B cell (primary cell): ENCODE measurements around the gene NBEAL2. TPM values are rescaled to one million over a fixed set of nuclear protein-coding genes. Genes with fewer than 3 reads are reported as not detected.

Experiments
- ATAC-seq: fragments of 200-7000 bp; cut with Tn5 transposase; one replicate; pipeline ENCODE4 v1.10.0; 2021; ENCODE audit warnings: low read depth, mild to moderate bottlenecking, moderate number of reproducible peaks, moderate library complexity
- CTCF ChIA-PET: fragments of 350-600 bp; sonication (Branson Sonifier 250); formaldehyde crosslinking; loops from one replicate; lab custom pipeline; 2021; ENCODE audit warnings: antibody characterized with exemption, inconsistent platforms; lab: Charles Lee
- POLR2A ChIA-PET: fragments of 350-600 bp; sonication (Branson Sonifier 250); formaldehyde crosslinking; loops from one replicate; lab custom pipeline; 2021; ENCODE audit warnings: antibody characterized with exemption; lab: Charles Lee
- DNase-seq: peaks from one replicate; pipeline ENCODE4 v3.0.0; 2013
- H2AFZ ChIP-seq: 2 replicates; pipeline ENCODE4 v1.6.1; 2012; ENCODE audit warnings: mild to moderate bottlenecking, low read depth, low read length; ENCODE audit not compliant: insufficient read depth, poor library complexity, severe bottlenecking
- H3K27ac ChIP-seq, 2 donors: 1 replicate in 1 of 2; 2 replicates in 1 of 2; pipeline ENCODE4 v1.5.1; 2012 to 2013; ENCODE audit warnings: low read length in 2 of 2, mild to moderate bottlenecking in 2 of 2, moderate library complexity in 1 of 2
- H3K27me3 ChIP-seq, 4 experiments: fragments of 200-600 bp in 1 of 4; sonication (generic) in 1 of 4; replicated peaks in 1 of 4; 1 replicate in 2 of 4; 2 replicates in 2 of 4; pipeline versions ENCODE4 v1.6.1 to v1.7.0; 2013 to 2016; ENCODE audit warnings: low read length in 3 of 4, mild to moderate bottlenecking in 2 of 4, mixed read lengths in 1 of 4, moderate library complexity in 1 of 4; ENCODE audit not compliant: insufficient read depth in 4 of 4, control insufficient read depth in 3 of 4; ENCODE audit errors: control extremely low read depth in 1 of 4
- H3K36me3 ChIP-seq, 2 experiments: replicated peaks in 1 of 2; 1 replicate in 1 of 2; 2 replicates in 1 of 2; pipeline versions ENCODE4 v1.6.1 to v1.7.1; 2013; ENCODE audit warnings: low read length in 1 of 2; ENCODE audit not compliant: insufficient read depth in 2 of 2, control insufficient read depth in 1 of 2; ENCODE audit errors: control extremely low read depth in 1 of 2, extremely low read depth in 1 of 2
- H3K4me1 ChIP-seq, 2 donors: fragments of 200-600 bp in 1 of 2; sonication (generic) in 1 of 2; 1 replicate in 1 of 2; 2 replicates in 1 of 2; pipeline versions ENCODE4 v1.5.1 to v1.6.1; 2013 to 2017; ENCODE audit warnings: low read length in 2 of 2; ENCODE audit not compliant: control insufficient read depth in 2 of 2, insufficient read depth in 2 of 2
- H3K4me2 ChIP-seq: replicated peaks from 2 replicates; pipeline ENCODE3; 2012; ENCODE audit warnings: mild to moderate bottlenecking, low read depth, low read length; ENCODE audit not compliant: poor library complexity, severe bottlenecking
- H3K4me3 ChIP-seq, 5 experiments: fragments of 200-600 bp in 1 of 5; sonication (generic) in 1 of 5; 1 replicate in 3 of 5; 2 replicates in 2 of 5; pipeline versions ENCODE4 v1.5.1 to v1.7.0; 2011 to 2016; ENCODE audit warnings: low read length in 4 of 5, mild to moderate bottlenecking in 4 of 5, low read depth in 2 of 5, control low read depth in 1 of 5, moderate library complexity in 1 of 5; ENCODE audit not compliant: insufficient read depth in 1 of 5; ENCODE audit errors: control extremely low read depth in 1 of 5, extremely low read depth in 1 of 5
- H3K79me2 ChIP-seq: fragments of 200-600 bp; sonication (generic); one replicate; pipeline ENCODE4 v1.6.0; 2016; ENCODE audit warnings: low read length; ENCODE audit not compliant: control insufficient read depth, insufficient read depth
- H3K9ac ChIP-seq: fragments of 200-600 bp; sonication (generic); 2 replicates; pipeline ENCODE4 v1.6.1; 2017; ENCODE audit warnings: mild to moderate bottlenecking, low read length, moderate library complexity
- H3K9me3 ChIP-seq, 3 donors: one replicate each; pipeline versions ENCODE4 v1.6.1 to v1.7.1; 2013; ENCODE audit warnings: low read length in 2 of 3; ENCODE audit not compliant: control insufficient read depth in 2 of 3, insufficient read depth in 1 of 3; ENCODE audit errors: control extremely low read depth in 1 of 3
- H4K20me1 ChIP-seq: 2 replicates; pipeline ENCODE4 v1.6.0; 2012; ENCODE audit warnings: mild to moderate bottlenecking, low read length; ENCODE audit not compliant: insufficient read depth, control insufficient read depth, poor library complexity, severe bottlenecking
- H3K27ac Mint-ChIP-seq: one replicate; pipeline ENCODE4 v1.8.0; 2021; ENCODE audit warnings: mixed read lengths
- H3K27me3 Mint-ChIP-seq: one replicate; pipeline ENCODE4 v1.8.0; 2021; ENCODE audit warnings: mixed read lengths
- H3K4me1 Mint-ChIP-seq: one replicate; pipeline ENCODE4 v1.8.0; 2021; ENCODE audit warnings: mixed read lengths
- H3K4me3 Mint-ChIP-seq: one replicate; pipeline ENCODE4 v1.8.0; 2021; ENCODE audit warnings: mixed read lengths
- H3K9me3 Mint-ChIP-seq: one replicate; pipeline ENCODE4 v1.8.0; 2022; ENCODE audit warnings: mixed read lengths; ENCODE audit not compliant: insufficient read depth
- CTCF ChIP-seq: fragments of 200-600 bp; IDR thresholded peaks from one replicate; pipeline ENCODE4 v1.8.0; 2022; ENCODE audit warnings: antibody characterized with exemption, mild to moderate bottlenecking
- EZH2 ChIP-seq: IDR thresholded peaks from 2 replicates; pipeline ENCODE4 v1.6.1; 2012; ENCODE audit warnings: borderline replicate concordance, low read depth, mild to moderate bottlenecking, moderate library complexity, low read length; ENCODE audit not compliant: insufficient read depth, poor library complexity, severe bottlenecking
- WGBS: methylation state at CpG from one replicate; pipeline ENCODE4 v1.1.5; 2013; ENCODE audit warnings: missing lambda C conversion rate; ENCODE audit not compliant: insufficient coverage; 5-methylcytosine and 5-hydroxymethylcytosine counted together
- intact Hi-C: fragments of 100-400 bp; cut with micrococcal nuclease; formaldehyde crosslinking; loops from one replicate; pipeline ENCODE4 v1.10.0; 2022
- polyA plus RNA-seq: library from polyadenylated mRNA; depleted of rRNA; stranded (reverse); fragments of >200 nt; gene quantifications from 2 replicates; pipeline ENCODE4 v1.2.3, GENCODE V29; 2012
- total RNA-seq, 2 donors: library from RNA; stranded (reverse); fragments of 120-200 nt in 1 of 2; gene quantifications; 1 replicate in 1 of 2; 2 replicates in 1 of 2; pipeline versions ENCODE4 v1.2.3 to v1.2.4, GENCODE V29; 2013 to 2022

NBEAL2 gene
- total and polyA plus RNA-seq, 2 donors (not counting 1 experiment from before 2014, with no cell fraction given) = 63.8 to 155 TPM

DNA sequence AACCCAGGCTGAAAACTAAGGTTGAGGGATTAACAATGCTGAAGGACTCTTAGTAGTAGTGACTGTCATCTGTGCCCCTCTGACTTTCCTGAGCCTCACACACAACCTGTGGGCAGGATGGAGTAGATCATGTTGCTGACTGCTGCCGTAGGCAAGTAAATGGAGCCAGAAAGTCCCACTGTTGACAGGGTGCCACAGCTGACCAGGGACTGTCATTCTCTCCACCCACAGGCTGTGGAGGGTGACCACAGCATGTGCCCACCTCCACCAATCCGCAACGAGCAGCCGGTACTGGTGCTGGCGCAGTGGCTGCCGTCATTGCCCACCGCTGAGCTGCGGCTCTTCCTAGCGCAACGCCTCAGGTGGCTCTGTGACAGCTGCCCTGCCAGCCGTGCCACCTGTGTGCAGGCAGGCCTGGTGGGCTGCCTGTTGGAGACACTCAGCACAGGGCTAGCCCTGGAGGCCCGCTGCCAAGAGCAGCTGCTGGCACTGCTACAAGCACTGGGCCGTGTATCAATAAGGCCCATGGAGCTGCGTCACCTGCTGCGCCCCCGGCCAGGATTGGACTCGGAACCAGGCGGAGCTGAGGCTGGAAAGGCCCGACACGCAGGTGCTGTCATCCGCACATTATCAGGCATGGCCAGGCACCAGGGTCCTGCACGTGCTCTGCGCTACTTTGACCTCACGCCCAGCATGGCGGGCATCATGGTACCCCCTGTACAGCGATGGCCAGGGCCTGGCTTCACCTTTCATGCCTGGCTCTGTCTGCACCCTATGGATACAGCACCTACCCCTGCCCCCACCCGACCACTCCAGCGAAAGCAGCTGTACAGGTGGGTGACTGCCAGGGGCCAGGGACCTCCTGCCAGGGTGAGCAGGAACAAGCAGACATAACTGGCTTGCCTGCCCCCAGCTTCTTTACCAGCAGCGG lies 15.6 kb downstream of the NBEAL2 start:
- intact Hi-C loops = no loop called here
- Histone ChIP-seq H3K4me3 (no peak overlapping the region), H4K20me1 (no peaks in the 10 kb centered on the region), H3K9ac (no peak overlapping the region), H3K27ac (no peak overlapping the region), H2AFZ (no peak overlapping the region), H3K9me3 (no peaks in the 10 kb centered on the region), H3K4me1 (peaks cover 13 to 26% of the 10 kb centered on the region in 2 donors), H3K4me2 (no peak overlapping the region), H3K27me3 (no peaks in the 10 kb centered on the region), H3K79me2 (peaks cover 24% of the 10 kb centered on the region), H3K36me3 (peaks cover 0 to 32% of the 10 kb centered on the region in 2 experiments)
- ChIA-PET CTCF (interaction anchor here (1.8 to 12.1 kb wide), 2 partner anchors 66 to 129 kb away, joined by 6 to 146 read pairs; no protein-coding TSS in a partner anchor), POLR2A (no interaction called here)
- DNase-seq = no peak
- WGBS = 98% methylated on average over 29 of the region's 29 CpGs
- peaks cover 23% of the 10 kb centered on the region for H3K4me1 Mint-ChIP-seq
- no peaks in the 10 kb centered on the region for H3K27me3 Mint-ChIP-seq
- H3K27ac Mint-ChIP-seq = no peak overlapping the region
- ATAC-seq = no peak
- TF ChIP-seq CTCF (no peak), EZH2 (no peak)
- no peaks in the 10 kb centered on the region for H3K9me3 Mint-ChIP-seq
- no peak overlapping the region for H3K4me3 Mint-ChIP-seq
